NCI-H748 treated with DMSO at 0.1 percent for 48 hours (cell line): Measurements from ENCODE around the gene SUCLA2.
"Not testable (repeated sequence)": the region's sequence is repeated elsewhere in the genome, so short reads cannot be mapped to it uniquely, and the experiment has no call there.

Experiments
- DNase-seq: peaks from one replicate; lab custom pipeline; 2025; lab: John Stamatoyannopoulos, UW

The SUCLA2 gene

GRCh38 chr13:47991859-47992258 is 9.2 kb downstream of the SUCLA2 start:
- no peak for DNase-seq

GRCh38 chr13:47990920-47991466 is 10.1 kb downstream of the SUCLA2 start:
- DNase-seq = no peak

DNA sequence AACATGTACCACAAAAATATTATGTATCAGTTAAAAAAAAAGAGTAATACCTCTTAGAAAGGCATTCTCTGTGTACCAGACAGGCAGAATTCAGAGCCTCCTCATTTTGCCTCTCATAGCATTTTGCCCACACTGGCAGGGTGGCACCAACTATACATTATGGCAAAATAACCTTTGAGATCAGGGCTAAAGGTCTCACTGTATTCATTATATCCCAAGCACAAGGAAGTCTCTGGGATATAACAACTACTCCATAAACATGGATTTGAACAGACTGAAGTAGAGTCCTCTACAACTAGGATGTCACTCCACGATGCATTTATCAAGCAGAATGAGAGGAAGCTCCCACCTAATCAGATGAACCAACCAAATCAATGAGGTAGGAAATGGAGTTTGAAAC is 10.6 kb downstream of the SUCLA2 start:
- no peak for DNase-seq

- DNase-seq = no peak
Observed at GRCh38 chr13:47983070-47983469, 18.0 kb downstream of the SUCLA2 start.

GRCh38 chr13:47976325-47976724 is 24.7 kb downstream of the SUCLA2 start:
- no peak for DNase-seq

DNA sequence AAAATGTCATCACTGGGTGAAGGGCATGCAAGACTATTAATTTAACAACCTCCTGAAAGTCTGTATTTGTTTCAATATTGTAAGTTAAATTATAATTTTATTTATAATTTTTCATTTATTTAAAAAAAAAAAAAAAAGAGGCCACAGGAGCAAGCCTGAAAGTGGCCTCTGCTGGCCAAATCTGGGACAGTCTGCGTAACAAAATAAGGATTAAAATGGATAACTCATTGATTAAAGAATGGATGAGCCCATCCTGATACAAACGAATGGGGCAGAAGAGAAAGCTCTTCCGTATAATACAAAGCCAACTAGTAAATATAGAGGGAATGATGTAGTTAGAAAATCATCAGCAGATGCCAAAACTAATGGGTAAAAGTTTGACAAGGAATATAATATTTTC is 36.2 kb downstream of the SUCLA2 start:
- no peak for DNase-seq

DNA sequence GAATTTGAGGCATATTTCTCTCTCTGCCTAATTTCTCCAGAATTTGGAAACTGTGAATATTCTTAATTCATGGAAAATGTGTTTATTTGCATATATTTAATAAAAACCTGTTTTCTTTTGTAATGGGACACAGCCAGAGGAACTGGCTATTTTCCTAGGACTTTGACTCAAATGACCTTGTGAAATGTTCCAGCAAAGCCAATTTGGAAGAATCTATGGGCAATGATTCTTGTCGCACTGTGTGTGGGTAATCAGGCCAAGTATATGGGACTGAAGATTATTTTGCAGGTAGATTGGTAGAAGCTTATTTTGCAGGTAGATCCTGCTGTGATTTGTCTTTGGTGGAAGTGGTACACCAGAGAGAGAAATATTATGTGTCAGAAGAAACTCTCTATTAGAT is 38.8 kb downstream of the SUCLA2 start:
- no peak for DNase-seq

- no peak for DNase-seq
Observed at GRCh38 chr13:47959468-47960247, 41.4 kb downstream of the SUCLA2 start.

- no peak for DNase-seq
Observed at GRCh38 chr13:47957073-47957472, 44.0 kb downstream of the SUCLA2 start.

GRCh38 chr13:47955836-47956235 is 45.2 kb downstream of the SUCLA2 start:
- DNase-seq = no peak

- DNase-seq = no peak
Observed at GRCh38 chr13:47949799-47950198, 51.3 kb downstream of the SUCLA2 start.

- DNase-seq = no peak
Observed at GRCh38 chr13:47945738-47946137, 55.3 kb downstream of the SUCLA2 start.

- not testable (repeated sequence) for DNase-seq
Observed at GRCh38 chr13:47945146-47945545, 55.9 kb downstream of the SUCLA2 start.

GRCh38 chr13:47934371-47934770 is 66.7 kb downstream of the SUCLA2 start:
- DNase-seq = no peak

GRCh38 chr13:47932950-47933923 is 67.8 kb downstream of the SUCLA2 start:
- peak; percentile 58 for DNase-seq

DNA sequence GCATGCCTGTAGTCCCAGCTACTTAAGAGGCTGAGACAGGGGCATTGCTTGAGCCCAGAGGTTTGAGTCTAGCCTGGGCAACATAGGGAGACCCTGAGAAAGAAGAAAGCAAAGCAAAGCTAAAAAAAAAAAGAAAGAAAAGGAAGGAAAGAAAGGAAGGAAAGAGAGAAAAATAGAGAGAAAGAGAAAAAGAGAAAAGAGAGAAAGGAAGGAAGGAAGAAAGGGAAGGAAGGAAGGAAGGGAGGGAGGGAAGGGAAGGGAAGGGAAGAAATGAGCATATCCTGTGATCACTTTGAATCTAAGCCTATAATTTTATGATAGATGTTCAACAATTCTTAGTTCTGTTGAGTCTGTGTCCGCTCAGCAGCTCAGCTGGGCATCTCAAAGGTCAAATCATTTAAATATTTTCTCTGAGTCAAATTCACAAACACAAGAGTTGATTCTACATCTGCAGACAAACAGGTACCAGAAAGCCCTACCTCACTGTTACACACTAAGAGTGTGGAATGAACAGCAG is 70.4 kb downstream of the SUCLA2 start:
- DNase-seq = no peak

DNA sequence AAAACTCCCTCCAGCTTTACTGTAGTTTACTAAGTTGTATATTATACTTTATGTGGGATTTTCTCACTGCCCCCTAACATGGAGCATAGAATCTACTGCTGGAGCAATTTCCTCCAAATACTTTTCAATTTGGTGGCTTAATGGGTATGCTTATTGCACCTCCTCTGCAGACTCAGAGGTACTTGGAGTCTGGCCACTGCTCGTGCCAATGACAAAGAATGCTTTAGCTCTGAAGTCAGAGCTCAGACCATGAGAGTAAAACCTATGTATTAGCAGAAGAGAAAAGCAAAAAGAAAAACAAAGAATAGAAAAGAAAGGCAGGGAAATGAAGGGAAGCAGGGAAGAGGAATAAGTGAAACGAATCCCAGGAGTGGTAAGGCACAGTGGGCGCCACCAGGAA is 71.9 kb downstream of the SUCLA2 start:
- DNase-seq = no peak

GRCh38 chr13:47917022-47917574 is 84.0 kb downstream of the SUCLA2 start:
- DNase-seq = no peak

- DNase-seq = no peak
Observed at GRCh38 chr13:47908197-47908902, 92.7 kb downstream of the SUCLA2 start.

DNA sequence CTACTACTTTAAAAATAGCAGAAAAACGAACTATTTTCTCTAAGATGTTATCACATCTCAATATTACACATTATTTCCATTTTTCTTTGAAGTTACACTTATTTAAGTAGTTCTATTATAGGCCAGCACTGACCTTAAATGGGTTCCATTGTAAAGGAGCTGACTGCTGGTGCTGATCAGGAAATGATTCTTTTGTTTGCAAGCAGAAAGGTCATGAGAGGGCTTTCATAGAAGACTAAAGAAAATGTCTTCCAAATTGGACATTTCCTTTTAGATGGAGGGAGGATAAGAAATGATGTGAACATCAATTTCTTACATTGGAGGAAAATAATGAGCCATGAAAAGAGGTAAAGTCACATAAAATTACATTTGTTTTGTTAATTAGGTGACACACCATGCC is 96.2 kb downstream of the SUCLA2 start:
- DNase-seq = no peak

- no peak for DNase-seq
Observed at GRCh38 chr13:47904241-47904640, 96.8 kb downstream of the SUCLA2 start.

GRCh38 chr13:47903836-47904235 is 97.2 kb downstream of the SUCLA2 start:
- DNase-seq = no peak
